WTC11 (cell line): ENCODE data around the gene ZNF521.

Experiments
- CTCF ChIP-seq: fragments of 200-600 bp; IDR thresholded peaks from 2 replicates; pipeline ENCODE4 v1.8.0; 2022; ENCODE audit warnings: antibody characterized with exemption
- ELF4 ChIP-seq: sonication (generic); formaldehyde crosslinking; IDR thresholded peaks from 2 replicates; pipeline ENCODE4 v1.8.1; 2022; ENCODE audit warnings: low read depth, mild to moderate bottlenecking, moderate library complexity, missing genetic modification reagents
- ESRRA ChIP-seq: sonication (generic); formaldehyde crosslinking; IDR thresholded peaks from 2 replicates; pipeline ENCODE4 v1.8.1; 2022; ENCODE audit warnings: mild to moderate bottlenecking, missing genetic modification reagents, borderline replicate concordance
- HMGXB4 ChIP-seq: sonication (generic); formaldehyde crosslinking; IDR thresholded peaks from 2 replicates; pipeline ENCODE4 v1.8.1; 2023; ENCODE audit warnings: mild to moderate bottlenecking, moderate library complexity, missing genetic modification reagents
- NR2C2 ChIP-seq: sonication (generic); formaldehyde crosslinking; IDR thresholded peaks from 2 replicates; pipeline ENCODE4 v1.8.0; 2022; ENCODE audit warnings: mild to moderate bottlenecking, missing genetic modification reagents
- SMAD3 ChIP-seq: sonication (generic); formaldehyde crosslinking; IDR thresholded peaks from 2 replicates; pipeline ENCODE4 v1.8.0; 2022; ENCODE audit warnings: missing genetic modification reagents, mild to moderate bottlenecking, borderline replicate concordance
- TF ChIP-seq, protein P1 (sequence below): sonication (generic); formaldehyde crosslinking; IDR thresholded peaks from 2 replicates; pipeline ENCODE4 v1.8.0; 2023; ENCODE audit warnings: missing genetic modification reagents
- TF ChIP-seq, protein P2 (sequence below): fragments of 250-450 bp; sonication (Bioruptor Pico); IDR thresholded peaks from 2 replicates; pipeline ENCODE4 v2.1.2; 2022; ENCODE audit warnings: mild to moderate bottlenecking, moderate library complexity
- TF ChIP-seq, protein P3 (sequence below): sonication (generic); formaldehyde crosslinking; IDR thresholded peaks from 2 replicates; pipeline ENCODE4 v1.8.0; 2022; ENCODE audit warnings: mild to moderate bottlenecking, missing genetic modification reagents

GRCh38 chr18:25145731-25146511, 206.0 kb downstream of the ZNF521 start:
- no peak for TF ChIP-seq CTCF
- no peak for TF ChIP-seq ESRRA (CRISPR knock-in tag)
- no peak for TF ChIP-seq NR2C2 (CRISPR knock-in tag)
- no peak for TF ChIP-seq HMGXB4 (CRISPR knock-in tag)
- TF ChIP-seq SMAD3 (CRISPR knock-in tag), result no peak
- TF ChIP-seq, protein P1, sequence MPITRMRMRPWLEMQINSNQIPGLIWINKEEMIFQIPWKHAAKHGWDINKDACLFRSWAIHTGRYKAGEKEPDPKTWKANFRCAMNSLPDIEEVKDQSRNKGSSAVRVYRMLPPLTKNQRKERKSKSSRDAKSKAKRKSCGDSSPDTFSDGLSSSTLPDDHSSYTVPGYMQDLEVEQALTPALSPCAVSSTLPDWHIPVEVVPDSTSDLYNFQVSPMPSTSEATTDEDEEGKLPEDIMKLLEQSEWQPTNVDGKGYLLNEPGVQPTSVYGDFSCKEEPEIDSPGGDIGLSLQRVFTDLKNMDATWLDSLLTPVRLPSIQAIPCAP, result no peak
- no peak for TF ChIP-seq ELF4 (CRISPR knock-in tag)
- TF ChIP-seq, protein P2, sequence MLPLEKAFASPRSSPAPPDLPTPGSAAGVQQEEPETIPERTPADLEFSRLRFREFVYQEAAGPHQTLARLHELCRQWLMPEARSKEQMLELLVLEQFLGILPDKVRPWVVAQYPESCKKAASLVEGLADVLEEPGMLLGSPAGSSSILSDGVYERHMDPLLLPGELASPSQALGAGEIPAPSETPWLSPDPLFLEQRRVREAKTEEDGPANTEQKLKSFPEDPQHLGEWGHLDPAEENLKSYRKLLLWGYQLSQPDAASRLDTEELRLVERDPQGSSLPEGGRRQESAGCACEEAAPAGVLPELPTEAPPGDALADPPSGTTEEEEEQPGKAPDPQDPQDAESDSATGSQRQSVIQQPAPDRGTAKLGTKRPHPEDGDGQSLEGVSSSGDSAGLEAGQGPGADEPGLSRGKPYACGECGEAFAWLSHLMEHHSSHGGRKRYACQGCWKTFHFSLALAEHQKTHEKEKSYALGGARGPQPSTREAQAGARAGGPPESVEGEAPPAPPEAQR (CRISPR knock-in tag), result no peak
- TF ChIP-seq, protein P3, sequence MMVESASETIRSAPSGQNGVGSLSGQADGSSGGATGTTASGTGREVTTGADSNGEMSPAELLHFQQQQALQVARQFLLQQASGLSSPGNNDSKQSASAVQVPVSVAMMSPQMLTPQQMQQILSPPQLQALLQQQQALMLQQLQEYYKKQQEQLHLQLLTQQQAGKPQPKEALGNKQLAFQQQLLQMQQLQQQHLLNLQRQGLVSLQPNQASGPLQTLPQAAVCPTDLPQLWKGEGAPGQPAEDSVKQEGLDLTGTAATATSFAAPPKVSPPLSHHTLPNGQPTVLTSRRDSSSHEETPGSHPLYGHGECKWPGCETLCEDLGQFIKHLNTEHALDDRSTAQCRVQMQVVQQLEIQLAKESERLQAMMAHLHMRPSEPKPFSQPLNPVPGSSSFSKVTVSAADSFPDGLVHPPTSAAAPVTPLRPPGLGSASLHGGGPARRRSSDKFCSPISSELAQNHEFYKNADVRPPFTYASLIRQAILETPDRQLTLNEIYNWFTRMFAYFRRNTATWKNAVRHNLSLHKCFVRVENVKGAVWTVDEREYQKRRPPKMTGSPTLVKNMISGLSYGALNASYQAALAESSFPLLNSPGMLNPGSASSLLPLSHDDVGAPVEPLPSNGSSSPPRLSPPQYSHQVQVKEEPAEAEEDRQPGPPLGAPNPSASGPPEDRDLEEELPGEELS, result no peak
